Activated T-cell treated with anti-CD3 and anti-CD28 coated beads, Interleukin-2, amount 50 U/mL, for 24 hours (primary cell): Measurements from ENCODE around the gene ENO4.

Source experiments
- DNase-seq: peaks from one replicate; pipeline ENCODE4 v3.0.0-alpha.2; 2020
- H3K27ac Mint-ChIP-seq: 2 replicates; pipeline ENCODE4 v1.8.0; 2020; ENCODE audit warnings: mild to moderate bottlenecking, mixed read lengths
- H3K27me3 Mint-ChIP-seq: 2 replicates; pipeline ENCODE4 v1.8.0; 2020; ENCODE audit warnings: mixed read lengths
- H3K36me3 Mint-ChIP-seq: 2 replicates; pipeline ENCODE4 v1.8.0; 2020; ENCODE audit warnings: low read depth, mixed read lengths
- H3K4me1 Mint-ChIP-seq: 2 replicates; pipeline ENCODE4 v1.8.0; 2020; ENCODE audit warnings: low read depth, mixed read lengths
- H3K4me3 Mint-ChIP-seq: 2 replicates; pipeline ENCODE4 v1.8.0; 2020; ENCODE audit warnings: mild to moderate bottlenecking, moderate library complexity, mixed read lengths
- H3K9me3 Mint-ChIP-seq: 2 replicates; pipeline ENCODE4 v1.8.0; 2020; ENCODE audit warnings: mixed read lengths

The ENO4 gene, protein sequence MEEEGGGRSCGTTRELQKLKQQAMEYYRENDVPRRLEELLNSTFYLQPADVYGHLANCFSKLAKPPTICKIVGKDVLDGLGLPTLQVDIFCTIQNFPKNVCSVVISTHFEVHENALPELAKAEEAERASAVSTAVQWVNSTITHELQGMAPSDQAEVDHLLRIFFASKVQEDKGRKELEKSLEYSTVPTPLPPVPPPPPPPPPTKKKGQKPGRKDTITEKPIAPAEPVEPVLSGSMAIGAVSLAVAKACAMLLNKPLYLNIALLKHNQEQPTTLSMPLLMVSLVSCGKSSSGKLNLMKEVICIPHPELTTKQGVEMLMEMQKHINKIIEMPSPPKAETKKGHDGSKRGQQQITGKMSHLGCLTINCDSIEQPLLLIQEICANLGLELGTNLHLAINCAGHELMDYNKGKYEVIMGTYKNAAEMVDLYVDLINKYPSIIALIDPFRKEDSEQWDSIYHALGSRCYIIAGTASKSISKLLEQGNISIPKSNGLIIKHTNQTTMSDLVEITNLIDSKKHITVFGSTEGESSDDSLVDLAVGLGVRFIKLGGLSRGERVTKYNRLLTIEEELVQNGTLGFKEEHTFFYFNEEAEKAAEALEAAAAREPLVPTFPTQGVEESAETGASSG

DNA sequence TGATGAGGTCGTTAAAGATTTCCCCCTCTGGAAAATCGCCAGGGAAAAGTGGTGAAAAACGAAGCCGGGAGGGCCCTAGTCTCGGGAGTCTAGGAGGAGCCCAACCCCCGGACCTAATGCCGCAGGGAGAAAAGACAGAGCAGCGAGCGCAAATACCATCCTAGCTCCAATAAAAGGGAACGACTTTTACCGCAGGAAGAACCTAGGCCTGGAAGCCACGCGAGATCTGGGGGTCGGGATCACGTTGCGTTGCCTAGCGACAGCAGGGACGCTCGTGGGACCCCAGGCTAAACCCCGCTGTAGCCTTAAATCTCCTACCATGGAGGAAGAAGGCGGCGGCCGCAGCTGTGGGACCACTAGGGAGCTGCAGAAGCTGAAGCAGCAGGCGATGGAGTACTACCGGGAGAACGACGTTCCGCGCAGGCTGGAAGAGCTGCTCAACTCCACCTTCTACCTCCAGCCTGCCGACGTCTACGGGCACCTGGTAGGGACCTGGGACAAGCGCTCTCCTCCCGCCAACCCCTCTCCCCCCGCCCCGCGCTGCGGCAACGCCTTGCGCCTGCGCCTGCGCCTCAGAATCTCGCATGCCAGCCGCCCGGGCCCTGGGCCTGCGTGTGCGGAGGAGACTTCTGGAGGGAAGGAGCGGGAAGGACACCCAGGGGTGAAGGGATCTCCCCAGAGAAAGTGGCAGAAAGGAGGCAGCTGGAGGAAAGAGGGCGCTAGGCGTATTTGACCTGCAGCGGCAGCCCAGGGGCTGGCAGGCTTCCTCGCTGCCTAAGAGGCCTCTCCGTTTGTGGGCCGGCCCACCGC lies at the start of gene ENO4:
Gene ENO4, plus strand, starts transcription at position 252 of the 810 bp plus-strand sequence. Its CDS starts 68 bp downstream, at position 320.
- Mint-ChIP-seq H3K27me3 (peaks cover 69% of the 10 kb centered on the region), H3K4me1 (peaks cover 13% of the 10 kb centered on the region), H3K4me3 (peak within 1 kb of the TSS; percentile 49), H3K36me3 (no peaks in the 10 kb centered on the region), H3K27ac (no peak within 1 kb of the TSS), H3K9me3 (no peaks in the 10 kb centered on the region)
- DNase-seq, result peak; percentile 37

DNA sequence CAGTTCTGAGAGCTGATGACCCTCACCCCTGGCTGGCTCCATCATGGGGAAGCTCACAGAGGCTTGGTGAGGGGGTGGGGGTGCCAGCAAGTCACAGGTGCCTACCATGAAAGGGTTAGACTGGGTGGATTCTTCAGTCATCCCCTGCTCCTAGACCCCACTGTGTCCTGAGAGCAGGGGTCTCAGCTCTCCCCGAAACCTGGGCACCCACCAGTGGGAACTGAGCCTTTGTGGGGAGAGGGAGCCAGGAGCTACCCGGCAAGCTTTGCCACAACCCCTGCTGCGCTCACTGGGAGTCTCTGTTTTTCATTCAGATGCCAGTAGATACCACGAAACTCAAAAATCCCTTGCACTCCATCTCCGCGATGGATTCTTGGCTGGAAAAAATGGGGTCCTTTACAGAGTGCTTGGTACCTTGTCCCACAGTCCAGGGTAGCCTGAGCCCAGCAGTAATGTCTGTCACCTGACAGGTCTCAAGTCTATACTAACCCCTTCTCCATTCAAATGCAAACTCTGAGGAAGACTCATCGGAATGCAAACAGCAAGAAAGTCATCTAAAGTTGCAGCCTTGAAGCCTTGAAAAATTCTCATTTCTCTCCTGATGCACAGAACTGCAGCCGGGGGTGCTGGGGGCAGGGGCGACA lies 48.9 kb upstream of the ENO4 start:
- no peak for DNase-seq
- H3K4me1 Mint-ChIP-seq, result peaks cover 2% of the 10 kb centered on the region
- no peaks in the 10 kb centered on the region for H3K36me3 Mint-ChIP-seq
- H3K4me3 Mint-ChIP-seq, result no peak overlapping the region
- H3K27ac Mint-ChIP-seq, result no peak overlapping the region
- H3K27me3 Mint-ChIP-seq, result peaks cover 30% of the 10 kb centered on the region
- H3K9me3 Mint-ChIP-seq, result no peaks in the 10 kb centered on the region

DNA sequence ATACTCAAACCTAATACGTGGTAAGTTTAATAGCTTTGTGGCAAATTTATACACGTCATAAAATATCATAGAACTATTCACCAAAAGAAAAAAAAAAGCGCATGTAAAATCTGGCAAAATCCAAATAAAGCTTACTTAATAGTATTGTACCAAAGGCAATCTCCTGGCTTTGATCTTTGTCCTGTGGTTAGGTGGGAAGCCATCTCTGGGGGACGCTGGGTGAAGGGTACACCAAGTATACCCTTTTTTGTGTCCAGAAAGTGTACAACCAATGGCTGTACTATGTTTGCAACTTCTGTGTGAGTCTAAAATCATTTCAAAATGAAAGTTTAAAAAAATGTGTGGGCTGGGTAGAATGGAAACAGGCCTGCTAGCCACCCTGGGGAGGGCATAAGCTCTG lies 47.6 kb upstream of the ENO4 start:
- H3K9me3 Mint-ChIP-seq, result no peaks in the 10 kb centered on the region
- no peaks in the 10 kb centered on the region for H3K36me3 Mint-ChIP-seq
- H3K4me3 Mint-ChIP-seq, result no peak overlapping the region
- peaks cover 25% of the 10 kb centered on the region for H3K27me3 Mint-ChIP-seq
- no peak overlapping the region for H3K27ac Mint-ChIP-seq
- DNase-seq, result no peak
- H3K4me1 Mint-ChIP-seq, result peaks cover 2% of the 10 kb centered on the region

DNA sequence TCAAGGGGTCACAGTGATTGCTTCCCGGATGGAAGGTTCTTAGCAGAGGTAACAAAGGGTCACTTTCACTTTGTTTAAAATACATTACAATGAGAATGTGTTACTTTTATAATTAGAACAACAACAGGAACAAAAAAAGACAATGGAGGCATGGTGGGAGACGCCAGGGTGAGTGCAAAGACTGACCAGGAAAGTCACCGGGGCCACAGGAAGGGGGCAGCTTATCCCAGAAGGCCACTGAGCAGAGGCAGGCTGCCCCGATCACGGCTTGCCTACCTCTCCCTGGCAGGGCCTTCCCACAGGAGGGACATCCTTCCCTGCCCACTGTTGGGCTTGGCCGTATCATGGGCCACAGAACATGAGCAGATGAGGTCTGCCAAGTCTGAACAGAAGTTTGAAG lies 46.8 kb upstream of the ENO4 start:
- Mint-ChIP-seq H3K9me3 (no peaks in the 10 kb centered on the region), H3K27ac (no peak overlapping the region), H3K4me1 (no peaks in the 10 kb centered on the region), H3K4me3 (no peak overlapping the region), H3K36me3 (no peaks in the 10 kb centered on the region), H3K27me3 (peaks cover 17% of the 10 kb centered on the region)
- DNase-seq, result no peak

DNA sequence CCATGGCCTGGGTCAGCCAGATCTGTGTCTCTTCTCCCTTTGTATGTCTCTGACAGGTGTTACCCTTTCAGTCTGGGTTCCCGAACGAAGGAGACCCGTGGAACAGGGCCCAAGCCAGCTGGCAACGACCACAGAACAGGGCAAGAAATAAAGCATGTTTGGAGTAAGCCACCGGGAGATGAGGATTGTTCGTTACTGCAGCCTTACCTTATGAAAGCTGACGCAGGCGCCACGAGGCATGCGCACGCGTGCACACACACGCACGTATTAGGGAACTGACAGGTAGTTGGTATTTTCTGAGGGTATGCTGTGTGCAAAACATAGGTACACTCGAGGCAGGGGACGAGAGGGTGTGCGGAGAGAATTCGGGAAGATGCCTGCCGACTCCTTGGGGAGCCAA lies 46.4 kb upstream of the ENO4 start:
- no peaks in the 10 kb centered on the region for H3K4me1 Mint-ChIP-seq
- peaks cover 13% of the 10 kb centered on the region for H3K27me3 Mint-ChIP-seq
- no peaks in the 10 kb centered on the region for H3K36me3 Mint-ChIP-seq
- H3K9me3 Mint-ChIP-seq, result no peaks in the 10 kb centered on the region
- no peak overlapping the region for H3K27ac Mint-ChIP-seq
- H3K4me3 Mint-ChIP-seq, result no peak overlapping the region
- no peak for DNase-seq

DNA sequence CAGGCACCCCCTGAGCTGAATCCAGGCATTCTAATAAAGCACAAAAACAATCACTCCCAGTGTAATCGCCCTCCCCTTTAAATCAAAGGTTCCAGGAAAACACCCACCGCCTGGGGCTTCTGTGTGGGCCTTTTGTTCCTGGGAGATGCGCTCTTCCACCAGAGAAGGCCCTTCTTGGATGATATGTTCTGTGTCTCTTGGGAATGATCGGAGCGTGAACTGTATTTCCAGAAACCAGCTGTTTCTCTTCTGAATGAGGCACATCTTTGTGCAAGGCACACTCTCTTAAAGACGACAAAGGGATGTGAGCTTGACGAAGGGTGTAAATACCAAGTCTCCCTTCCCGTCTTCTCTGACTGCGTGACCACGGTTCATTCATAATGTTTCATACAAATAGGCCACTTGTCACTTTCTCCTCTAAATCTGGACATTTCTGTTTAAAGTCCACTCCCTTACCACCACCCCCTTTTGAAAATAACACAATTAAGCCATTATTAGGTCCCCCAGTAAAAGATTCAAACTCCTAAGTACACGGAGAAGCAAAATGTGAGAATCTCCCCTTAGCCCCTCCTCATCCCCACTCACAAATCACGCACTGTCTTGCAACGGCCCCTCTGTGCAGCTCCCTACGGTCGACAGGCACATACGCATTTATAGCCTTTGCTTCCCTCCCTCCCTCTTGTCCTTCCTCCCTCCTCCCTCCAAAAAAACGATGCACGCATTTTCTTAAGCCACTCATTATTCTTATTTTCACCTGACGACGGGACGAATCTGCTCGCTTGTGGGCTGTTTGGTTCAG lies 45.6 kb upstream of the ENO4 start:
- H3K36me3 Mint-ChIP-seq, result no peaks in the 10 kb centered on the region
- H3K27ac Mint-ChIP-seq, result no peak overlapping the region
- no peak for DNase-seq
- no peak overlapping the region for H3K4me3 Mint-ChIP-seq
- H3K9me3 Mint-ChIP-seq, result no peaks in the 10 kb centered on the region
- H3K27me3 Mint-ChIP-seq, result peaks cover 14% of the 10 kb centered on the region
- H3K4me1 Mint-ChIP-seq, result no peaks in the 10 kb centered on the region

DNA sequence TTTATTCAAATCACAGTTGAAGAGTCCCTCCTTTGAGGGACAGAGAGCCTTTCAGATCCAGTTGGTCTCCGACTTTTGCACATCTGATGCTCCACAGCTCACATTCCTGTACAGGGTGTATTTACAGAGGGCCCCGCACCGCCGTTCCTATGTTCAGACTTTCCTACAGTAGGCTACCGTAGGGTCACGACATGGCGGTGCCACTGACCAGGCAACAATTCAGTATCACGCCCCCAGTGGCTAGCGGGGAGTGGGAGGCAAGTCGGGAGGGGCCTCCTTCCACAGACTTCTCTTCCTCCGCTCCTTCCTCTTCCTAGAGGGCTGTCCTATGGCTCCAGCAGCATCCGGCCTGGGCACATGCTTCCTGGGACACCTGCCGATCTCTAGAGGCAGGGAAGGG lies 40.6 kb upstream of the ENO4 start:
- H3K27me3 Mint-ChIP-seq, result peaks cover 35% of the 10 kb centered on the region
- no peaks in the 10 kb centered on the region for H3K4me1 Mint-ChIP-seq
- H3K36me3 Mint-ChIP-seq, result no peaks in the 10 kb centered on the region
- no peak overlapping the region for H3K27ac Mint-ChIP-seq
- no peak for DNase-seq
- no peak overlapping the region for H3K4me3 Mint-ChIP-seq
- H3K9me3 Mint-ChIP-seq, result no peaks in the 10 kb centered on the region

DNA sequence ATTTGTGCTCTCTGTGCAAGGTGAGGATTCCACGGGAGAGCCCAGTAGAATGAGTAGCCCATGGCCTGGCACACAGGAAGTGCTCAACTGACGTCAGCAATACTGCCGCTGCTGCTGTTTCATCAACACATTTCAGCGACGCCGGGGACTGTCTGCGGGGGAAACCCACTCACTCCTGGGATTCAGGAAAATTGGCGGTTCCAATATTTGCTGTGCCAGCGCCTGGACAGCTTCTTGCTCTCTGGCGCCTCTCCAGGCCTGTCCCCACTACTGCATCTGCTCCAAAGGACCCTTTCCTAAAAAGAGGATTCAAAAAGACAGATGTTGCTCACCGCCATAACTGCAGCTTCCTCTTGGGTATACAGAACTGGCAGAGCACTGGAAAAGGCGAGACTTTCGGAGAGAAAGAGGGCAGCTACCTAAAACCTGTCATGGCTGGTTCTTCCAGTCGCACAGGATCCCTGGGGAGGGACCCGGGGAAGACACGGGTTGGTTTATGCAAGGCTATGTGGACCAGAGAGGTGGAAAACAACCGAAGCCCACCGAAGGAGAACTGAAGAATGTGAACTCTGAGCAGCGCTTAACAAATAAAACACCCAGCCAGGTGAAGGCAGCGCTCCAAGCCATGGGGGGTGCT lies 39.7 kb upstream of the ENO4 start:
- no peaks in the 10 kb centered on the region for H3K36me3 Mint-ChIP-seq
- no peak overlapping the region for H3K4me3 Mint-ChIP-seq
- no peak overlapping the region for H3K27ac Mint-ChIP-seq

DNA sequence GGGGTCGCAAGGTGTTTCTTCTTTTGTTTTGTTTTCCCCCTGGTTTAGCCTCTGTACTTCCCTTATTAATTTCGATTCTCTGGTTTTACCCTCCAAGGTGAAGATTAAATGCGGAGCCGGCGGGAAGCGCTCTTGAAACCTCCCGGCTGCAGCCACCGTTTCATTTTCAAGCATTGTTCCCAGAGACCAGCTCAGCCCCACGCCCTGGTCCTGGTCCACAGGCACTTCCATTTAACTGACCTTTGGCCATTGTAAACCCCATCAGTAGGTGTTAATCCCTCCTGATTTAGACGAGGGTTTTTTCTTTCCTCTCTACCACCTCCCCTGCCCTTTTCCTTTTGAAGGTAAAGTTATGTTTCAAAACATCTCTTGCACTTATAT lies 39.2 kb upstream of the ENO4 start:
- H3K9me3 Mint-ChIP-seq, result no peaks in the 10 kb centered on the region

More for the DNA sequence above, 39.7 kb upstream of the ENO4 start:
- Mint-ChIP-seq H3K4me1 (no peaks in the 10 kb centered on the region), H3K27me3 (peaks cover 31% of the 10 kb centered on the region), H3K9me3 (no peaks in the 10 kb centered on the region)
- DNase-seq, result no peak

DNA sequence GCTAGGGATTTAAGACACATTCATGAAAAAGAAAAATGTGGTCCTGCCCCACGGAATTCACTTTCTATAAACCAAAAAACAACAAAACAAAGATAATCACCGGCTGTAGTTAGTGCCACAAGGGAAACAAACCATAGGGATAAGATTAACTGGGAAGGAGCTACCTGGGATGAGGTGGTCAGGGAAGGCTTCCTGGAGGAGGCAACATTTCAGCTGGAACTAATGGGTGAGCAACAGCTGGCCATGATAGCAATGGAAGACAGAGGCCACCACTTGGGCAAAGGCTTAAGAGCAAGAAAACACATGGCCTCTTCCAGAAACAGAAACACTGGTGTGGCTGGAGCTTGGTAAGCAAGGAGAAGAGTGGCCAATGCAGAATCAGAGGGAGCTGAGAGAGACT lies 38.4 kb upstream of the ENO4 start:
- Mint-ChIP-seq H3K27ac (no peak overlapping the region), H3K36me3 (no peaks in the 10 kb centered on the region), H3K4me3 (no peak overlapping the region), H3K9me3 (no peaks in the 10 kb centered on the region), H3K4me1 (no peaks in the 10 kb centered on the region), H3K27me3 (peaks cover 34% of the 10 kb centered on the region)
- DNase-seq, result no peak

More for the DNA sequence above, 39.2 kb upstream of the ENO4 start:
- Mint-ChIP-seq H3K4me1 (no peaks in the 10 kb centered on the region), H3K36me3 (no peaks in the 10 kb centered on the region), H3K27me3 (peaks cover 31% of the 10 kb centered on the region), H3K27ac (no peak overlapping the region), H3K4me3 (no peak overlapping the region)
- no peak for DNase-seq

DNA sequence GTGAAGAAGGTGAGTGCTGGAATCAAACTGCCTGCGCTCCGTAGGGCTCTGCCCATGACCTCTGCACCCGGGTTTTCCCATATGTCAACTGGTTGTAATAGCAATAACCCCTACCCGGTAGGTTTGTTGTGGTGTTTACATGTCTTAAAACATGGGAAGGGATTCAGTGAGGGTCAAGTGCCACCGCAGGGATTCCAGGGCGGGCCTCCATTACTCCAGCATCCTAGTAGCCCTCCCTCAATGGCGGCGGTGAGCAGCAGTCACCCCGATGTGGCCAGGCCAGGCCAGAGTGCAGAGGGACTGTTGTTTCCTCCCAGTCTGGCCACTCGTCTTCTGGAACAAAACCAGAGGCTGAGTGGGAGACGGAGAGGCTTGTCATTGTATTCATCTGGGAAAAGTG lies 37.6 kb upstream of the ENO4 start:
- H3K9me3 Mint-ChIP-seq, result no peaks in the 10 kb centered on the region
- H3K36me3 Mint-ChIP-seq, result no peaks in the 10 kb centered on the region
- no peak overlapping the region for H3K4me3 Mint-ChIP-seq
- no peak overlapping the region for H3K27ac Mint-ChIP-seq
- H3K4me1 Mint-ChIP-seq, result no peaks in the 10 kb centered on the region
- no peak for DNase-seq
- H3K27me3 Mint-ChIP-seq, result peaks cover 34% of the 10 kb centered on the region

DNA sequence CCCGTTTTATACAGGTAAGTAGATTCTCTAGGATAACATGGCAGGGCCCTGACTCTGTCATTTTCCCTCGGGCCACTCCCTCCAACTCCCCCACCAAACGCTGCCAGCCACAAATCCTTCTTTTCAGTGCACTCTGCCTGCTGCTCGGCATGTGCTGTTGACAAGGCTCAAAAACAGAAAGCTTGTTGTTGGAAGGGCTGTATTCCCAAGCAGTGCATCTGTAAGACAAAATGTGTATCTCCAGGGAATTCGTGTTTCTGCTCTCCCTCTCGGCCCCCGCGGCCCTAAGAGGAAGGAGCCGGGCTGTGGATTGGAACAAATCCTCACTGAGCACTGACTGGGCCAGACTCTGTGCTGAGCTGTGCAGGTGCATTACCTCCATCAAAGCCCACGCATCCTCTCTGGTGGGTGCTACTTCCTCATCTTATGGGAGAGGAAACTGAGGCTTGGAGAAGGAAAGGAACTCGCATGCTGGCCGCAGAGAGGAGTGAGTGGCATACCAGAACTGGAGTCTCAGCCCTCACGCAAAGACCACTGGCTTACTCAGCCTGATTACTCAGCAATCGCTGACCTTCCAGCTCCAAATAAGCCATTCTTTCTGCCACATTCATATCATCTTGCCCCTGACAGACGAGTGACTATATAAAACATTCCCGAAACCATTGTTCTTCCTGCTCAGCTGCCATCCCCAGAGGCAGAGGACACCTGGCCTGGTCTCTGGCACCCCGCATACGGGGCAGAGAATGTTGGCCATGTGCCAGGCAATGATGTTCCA lies 33.5 kb upstream of the ENO4 start:
- no peak overlapping the region for H3K4me3 Mint-ChIP-seq
- H3K36me3 Mint-ChIP-seq, result no peaks in the 10 kb centered on the region
- no peak overlapping the region for H3K27ac Mint-ChIP-seq
- peaks cover 36% of the 10 kb centered on the region for H3K27me3 Mint-ChIP-seq
- no peak for DNase-seq
- no peaks in the 10 kb centered on the region for H3K9me3 Mint-ChIP-seq
- H3K4me1 Mint-ChIP-seq, result no peaks in the 10 kb centered on the region

DNA sequence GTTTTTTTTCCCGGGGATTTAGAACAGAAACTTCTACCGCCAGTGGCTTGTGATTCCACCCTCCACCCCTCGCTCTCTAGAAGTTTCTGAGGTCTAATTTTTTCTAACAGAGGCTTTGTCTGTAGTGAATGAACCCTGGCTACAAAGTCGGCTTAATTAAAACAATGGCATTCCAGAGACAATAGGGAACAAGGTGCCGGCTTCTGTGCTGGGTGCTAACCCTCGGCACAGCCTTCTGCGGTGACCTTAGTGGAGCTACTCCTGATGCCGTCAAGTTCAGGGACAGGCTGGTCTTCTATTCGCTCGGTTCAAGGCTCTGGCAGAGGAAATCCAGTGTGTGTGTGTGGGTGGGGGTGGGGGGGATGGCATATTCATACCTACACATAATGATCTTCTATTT lies 32.1 kb upstream of the ENO4 start:
- Mint-ChIP-seq H3K27me3 (peaks cover 40% of the 10 kb centered on the region), H3K9me3 (no peaks in the 10 kb centered on the region), H3K4me3 (no peak overlapping the region), H3K36me3 (no peaks in the 10 kb centered on the region), H3K27ac (no peak overlapping the region), H3K4me1 (no peaks in the 10 kb centered on the region)
- no peak for DNase-seq
